VCaP (cell line): ENCODE data around the gene SNAP29.

ENCODE experiments used
- H3K27ac ChIP-seq: fragments of 450-650 bp; 2 replicates; pipeline ENCODE4 v1.5.1; 2017
- TF ChIP-seq, protein P1 (sequence below): fragments of 450-650 bp; conservative IDR thresholded peaks from 2 replicates; pipeline ENCODE4 v1.5.1; 2017; ENCODE audit warnings: mild to moderate bottlenecking, moderate library complexity

Gene SNAP29

DNA sequence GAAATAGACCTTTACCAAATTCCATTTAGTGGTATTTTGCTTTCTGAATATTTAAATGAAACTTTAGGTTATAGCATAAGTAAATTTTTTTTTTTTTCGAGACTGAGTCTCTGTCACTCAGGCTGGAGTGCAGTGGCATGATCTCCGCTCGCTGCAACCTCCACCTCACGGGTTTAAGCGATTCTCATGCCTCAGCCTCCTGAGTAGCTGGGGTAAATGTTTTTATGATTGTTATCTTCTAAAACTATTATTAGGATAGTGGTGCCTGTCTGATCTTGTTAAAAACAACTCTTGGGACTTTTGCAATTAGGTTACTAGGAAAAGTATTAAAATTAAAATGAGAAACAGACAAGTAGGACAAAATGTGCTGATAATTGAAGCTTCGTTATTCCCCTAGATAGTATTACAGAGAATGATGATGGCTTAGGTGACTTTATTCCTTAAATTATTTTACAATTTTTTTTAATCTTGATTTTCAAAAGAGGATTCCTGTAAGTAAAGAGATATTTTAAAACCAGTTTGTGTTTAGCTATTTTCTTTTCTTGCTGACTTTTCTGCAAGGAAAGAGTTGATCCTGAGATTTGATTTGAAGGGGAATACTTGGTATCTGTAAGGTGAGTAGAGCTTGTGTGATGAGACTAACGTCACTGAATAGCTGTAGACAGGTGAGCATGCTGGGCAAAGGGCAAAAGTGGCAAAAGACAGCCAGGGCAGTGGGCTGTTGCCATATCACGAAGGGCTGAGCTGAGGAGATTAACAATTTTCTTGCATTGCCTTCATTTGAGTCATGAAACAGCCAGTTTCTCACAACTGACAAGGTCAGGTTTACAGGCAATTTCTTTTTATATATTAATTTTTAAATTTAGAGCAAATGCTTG lies 79.2 kb downstream of the SNAP29 start:
- H3K27ac ChIP-seq = peak overlapping the region; percentile 71

DNA sequence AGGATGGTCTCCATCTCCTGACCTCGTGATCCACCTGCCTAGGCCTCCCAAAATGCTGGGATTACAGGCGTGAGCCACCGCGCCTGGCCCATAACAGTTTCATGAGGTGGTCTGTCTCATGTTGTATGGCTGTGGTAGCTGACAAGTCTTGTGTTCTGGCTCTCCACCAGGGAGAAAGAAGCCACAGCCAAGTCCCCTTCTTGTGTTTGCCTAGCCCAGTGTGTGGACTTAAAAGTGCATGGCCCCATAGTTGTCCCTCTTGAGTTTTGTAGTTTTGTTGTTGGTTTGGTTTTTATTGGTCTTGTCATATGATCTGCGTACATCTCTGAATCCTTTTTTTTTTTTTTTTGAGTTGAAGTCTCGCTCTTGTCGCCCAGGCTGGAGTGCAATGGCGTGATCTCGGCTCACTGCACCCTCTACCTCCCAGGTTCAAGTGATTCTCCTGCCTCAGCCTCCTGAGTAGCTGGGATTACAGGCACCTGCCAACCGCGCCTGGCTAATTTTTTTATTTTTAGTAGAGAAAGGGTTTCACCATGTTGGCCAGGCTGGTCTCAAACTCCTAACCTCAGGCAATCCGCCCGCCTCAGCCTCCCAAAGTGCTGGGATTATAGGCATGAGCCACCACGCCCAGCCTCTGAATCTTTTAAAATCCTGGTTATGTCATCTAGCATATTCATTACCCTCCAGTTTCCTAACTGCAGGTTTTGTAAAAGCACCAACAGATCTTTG lies 80.8 kb downstream of the SNAP29 start:
- peak overlapping the region; percentile 13; the same call in 1 of the 2 replicates for H3K27ac ChIP-seq

More for the DNA sequence above, 79.2 kb downstream of the SNAP29 start:
- TF ChIP-seq, protein P1, sequence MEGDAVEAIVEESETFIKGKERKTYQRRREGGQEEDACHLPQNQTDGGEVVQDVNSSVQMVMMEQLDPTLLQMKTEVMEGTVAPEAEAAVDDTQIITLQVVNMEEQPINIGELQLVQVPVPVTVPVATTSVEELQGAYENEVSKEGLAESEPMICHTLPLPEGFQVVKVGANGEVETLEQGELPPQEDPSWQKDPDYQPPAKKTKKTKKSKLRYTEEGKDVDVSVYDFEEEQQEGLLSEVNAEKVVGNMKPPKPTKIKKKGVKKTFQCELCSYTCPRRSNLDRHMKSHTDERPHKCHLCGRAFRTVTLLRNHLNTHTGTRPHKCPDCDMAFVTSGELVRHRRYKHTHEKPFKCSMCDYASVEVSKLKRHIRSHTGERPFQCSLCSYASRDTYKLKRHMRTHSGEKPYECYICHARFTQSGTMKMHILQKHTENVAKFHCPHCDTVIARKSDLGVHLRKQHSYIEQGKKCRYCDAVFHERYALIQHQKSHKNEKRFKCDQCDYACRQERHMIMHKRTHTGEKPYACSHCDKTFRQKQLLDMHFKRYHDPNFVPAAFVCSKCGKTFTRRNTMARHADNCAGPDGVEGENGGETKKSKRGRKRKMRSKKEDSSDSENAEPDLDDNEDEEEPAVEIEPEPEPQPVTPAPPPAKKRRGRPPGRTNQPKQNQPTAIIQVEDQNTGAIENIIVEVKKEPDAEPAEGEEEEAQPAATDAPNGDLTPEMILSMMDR = no peak

DNA sequence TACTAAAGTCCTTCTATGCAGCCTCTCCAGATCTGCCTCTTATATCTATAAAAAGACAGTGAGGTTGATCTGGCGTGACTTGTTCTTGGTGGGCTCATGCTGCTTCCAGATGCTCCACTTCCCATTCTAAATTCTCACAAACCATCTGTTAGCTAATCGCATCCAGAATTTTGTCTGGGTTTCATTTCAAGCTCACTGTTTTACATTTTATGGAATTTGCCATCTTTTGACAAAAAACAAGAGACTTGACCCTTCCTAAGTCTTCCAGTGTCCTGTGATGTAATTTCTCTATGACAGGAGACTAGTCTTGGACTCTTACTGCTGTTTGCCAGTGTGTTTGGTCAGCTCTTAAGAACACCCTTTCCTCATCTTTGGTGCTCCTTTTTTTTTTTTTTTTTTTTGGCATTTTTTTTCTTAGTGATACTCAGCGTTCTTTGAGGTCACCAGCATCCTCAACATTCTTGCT lies 81.4 kb downstream of the SNAP29 start:
- TF ChIP-seq, protein P1 = no peak
- H3K27ac ChIP-seq = peak overlapping the region; percentile 13; the same call in 1 of the 2 replicates
